GM19239 (cell line): ENCODE measurements around the gene AGXT.
A peak's percentile ranks its signal among the peaks of the same experiment; 100 is the strongest.
"Not testable (repeated sequence)": the region's sequence is repeated elsewhere in the genome, so short reads cannot be mapped to it uniquely, and the experiment has no call there.

Experiments
- DNase-seq: peaks from one replicate; pipeline ENCODE4 v3.0.0; 2011; ENCODE audit warnings: low spot score; ENCODE audit not compliant: insufficient read length
- FAIRE-seq: peaks from 2 replicates; lab custom pipeline; 2011; peaks lifted over from hg19 to GRCh38; lab: Jason Lieb, UNC

The AGXT gene

GRCh38 chr2:240839152-240840143 is 29.2 kb upstream of the AGXT start:
- FAIRE-seq (no peak), DNase-seq (no peak)

- DNase-seq = no peak
- no peak for FAIRE-seq
Measured at GRCh38 chr2:240840435-240841060, 28.1 kb upstream of the AGXT start.

- DNase-seq, FAIRE-seq: not testable (repeated sequence)
Measured at GRCh38 chr2:240846309-240846708, 22.3 kb upstream of the AGXT start.

- DNase-seq = no peak
- no peak for FAIRE-seq
Measured at GRCh38 chr2:240846873-240847595, 21.6 kb upstream of the AGXT start.

- DNase-seq (no peak), FAIRE-seq (no peak)
Measured at GRCh38 chr2:240847817-240848216, 20.8 kb upstream of the AGXT start.

GRCh38 chr2:240848900-240849680 is 19.5 kb upstream of the AGXT start:
- no peak for DNase-seq
- FAIRE-seq = no peak

GRCh38 chr2:240850026-240850425 is 18.6 kb upstream of the AGXT start:
- DNase-seq = no peak
- FAIRE-seq = no peak

GRCh38 chr2:240850756-240851077 is 17.9 kb upstream of the AGXT start:
- no peak for FAIRE-seq

GRCh38 chr2:240851078-240851991 is 17.3 kb upstream of the AGXT start:
- FAIRE-seq (peak; percentile 89), DNase-seq (peak; percentile 88)

More at GRCh38 chr2:240850756-240851077, 17.9 kb upstream of the AGXT start:
- DNase-seq = no peak

- FAIRE-seq (no peak), DNase-seq (no peak)
Measured at GRCh38 chr2:240852671-240853314, 15.8 kb upstream of the AGXT start.

GRCh38 chr2:240855670-240856069 is 13.0 kb upstream of the AGXT start:
- FAIRE-seq (no peak), DNase-seq (no peak)

- DNase-seq (no peak), FAIRE-seq (no peak)
Measured at GRCh38 chr2:240856151-240856980, 12.3 kb upstream of the AGXT start.

- no peak for FAIRE-seq
- DNase-seq = no peak
Measured at GRCh38 chr2:240857039-240858008, 11.3 kb upstream of the AGXT start.

- FAIRE-seq = no peak
- DNase-seq = no peak
Measured at GRCh38 chr2:240858321-240858720, 10.3 kb upstream of the AGXT start.

GRCh38 chr2:240858871-240859270 is 9.8 kb upstream of the AGXT start:
- DNase-seq = no peak
- no peak for FAIRE-seq

GRCh38 chr2:240861547-240861946 is 7.1 kb upstream of the AGXT start:
- FAIRE-seq (no peak), DNase-seq (no peak)

GRCh38 chr2:240864475-240864874 is 4.1 kb upstream of the AGXT start:
- FAIRE-seq = no peak
- DNase-seq = no peak
